OCI-LY3 (cell line): Measurements from ENCODE around the gene FRMD4A.

Experiments used
- H2AFZ ChIP-seq: fragments of 200-600, 300-600 bp; shearing (Covaris generic); 2 replicates; pipeline ENCODE4 v1.6.0; 2014; ENCODE audit warnings: antibody characterized with exemption, low read depth, low read length
- H3K27ac ChIP-seq: fragments of 200-600, 300-600 bp; sonication (generic); 2 replicates; pipeline ENCODE4 v1.5.1; 2014; ENCODE audit warnings: mild to moderate bottlenecking, low read length, moderate library complexity, mixed read lengths
- H3K27me3 ChIP-seq: fragments of 200-600, 300-600 bp; sonication (generic); 2 replicates; pipeline ENCODE4 v1.6.1; 2014; ENCODE audit warnings: low read depth, low read length, mixed read lengths
- H3K36me3 ChIP-seq: fragments of 200-600, 300-600 bp; sonication (generic); replicated peaks from 2 replicates; pipeline ENCODE3; 2014; ENCODE audit warnings: low read depth, low read length, mixed read lengths
- H3K4me1 ChIP-seq: fragments of 300-600, 200-600 bp; sonication (generic); 2 replicates; pipeline ENCODE4 v1.6.1; 2014; ENCODE audit warnings: low read length, mixed read lengths
- H3K4me2 ChIP-seq: fragments of 200-600, 300-600 bp; sonication (generic); 2 replicates; pipeline ENCODE4 v1.6.1; 2014; ENCODE audit warnings: low read length, mixed read lengths
- H3K4me3 ChIP-seq: fragments of 300-600, 200-600 bp; sonication (generic); 2 replicates; pipeline ENCODE4 v1.5.1; 2014; ENCODE audit warnings: antibody characterized with exemption, mild to moderate bottlenecking, low read length, moderate library complexity
- H3K79me2 ChIP-seq: fragments of 300-600, 200-600 bp; shearing (Covaris generic); 2 replicates; pipeline ENCODE4 v1.6.1; 2014; ENCODE audit warnings: mild to moderate bottlenecking, low read length, mixed read lengths
- H3K9ac ChIP-seq: fragments of 300-600, 200-600 bp; shearing (Covaris generic); 2 replicates; pipeline ENCODE4 v1.6.0; 2014; ENCODE audit warnings: mild to moderate bottlenecking, low read length, moderate library complexity
- H3K9me3 ChIP-seq: fragments of 200-600, 300-600 bp; shearing (Covaris generic); 2 replicates; pipeline ENCODE4 v1.6.1; 2014; ENCODE audit warnings: low read length, mixed read lengths; ENCODE audit not compliant: insufficient read depth
- H4K20me1 ChIP-seq: fragments of 200-600, 300-600 bp; sonication (generic); 2 replicates; pipeline ENCODE4 v1.6.1; 2016; ENCODE audit warnings: low read length, mixed read lengths; ENCODE audit not compliant: insufficient read depth
- EZH2phosphoT487 ChIP-seq: fragments of 200-600 bp; shearing (Covaris generic); IDR thresholded peaks from 2 replicates; pipeline ENCODE4 v1.6.1; 2018; ENCODE audit warnings: antibody characterized with exemption, mixed run types, low read depth
- TF ChIP-seq, protein P1 (sequence below): fragments of 200-600, 300-600 bp; sonication (generic); IDR thresholded peaks from 2 replicates; pipeline ENCODE4 v1.5.1; 2014; ENCODE audit warnings: antibody characterized with exemption, low read length, low read depth

Gene FRMD4A

DNA sequence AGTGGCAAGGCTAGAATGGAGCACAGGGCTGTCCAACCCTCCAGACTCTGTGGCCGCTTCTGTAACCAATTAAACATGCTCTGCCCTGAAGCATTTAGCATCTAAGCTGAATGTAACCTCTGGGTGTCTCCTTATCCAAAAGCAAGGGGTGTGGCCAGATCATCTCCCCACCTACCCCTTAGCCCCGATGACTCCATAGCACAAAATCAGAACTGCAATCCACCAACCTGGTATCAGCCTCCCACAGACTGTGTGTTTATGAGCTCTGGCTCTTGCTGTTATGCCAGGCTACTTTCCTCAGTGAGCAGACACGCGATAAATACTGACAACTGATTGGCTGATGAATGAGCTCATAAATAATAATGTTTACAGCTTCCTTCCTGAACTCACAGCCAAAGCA is 3.2 kb downstream of the FRMD4A start:
- Histone ChIP-seq H3K27ac (no peak overlapping the region), H3K9me3 (no peaks in the 10 kb centered on the region), H3K36me3 (no peaks in the 10 kb centered on the region), H3K9ac (no peak overlapping the region), H3K4me1 (no peaks in the 10 kb centered on the region), H3K27me3 (peaks cover 29% of the 10 kb centered on the region), H3K79me2 (no peaks in the 10 kb centered on the region), H2AFZ (no peak overlapping the region), H3K4me2 (no peak overlapping the region), H3K4me3 (no peak overlapping the region), H4K20me1 (no peaks in the 10 kb centered on the region)
- TF ChIP-seq EZH2phosphoT487, result no peak
- TF ChIP-seq, protein P1, sequence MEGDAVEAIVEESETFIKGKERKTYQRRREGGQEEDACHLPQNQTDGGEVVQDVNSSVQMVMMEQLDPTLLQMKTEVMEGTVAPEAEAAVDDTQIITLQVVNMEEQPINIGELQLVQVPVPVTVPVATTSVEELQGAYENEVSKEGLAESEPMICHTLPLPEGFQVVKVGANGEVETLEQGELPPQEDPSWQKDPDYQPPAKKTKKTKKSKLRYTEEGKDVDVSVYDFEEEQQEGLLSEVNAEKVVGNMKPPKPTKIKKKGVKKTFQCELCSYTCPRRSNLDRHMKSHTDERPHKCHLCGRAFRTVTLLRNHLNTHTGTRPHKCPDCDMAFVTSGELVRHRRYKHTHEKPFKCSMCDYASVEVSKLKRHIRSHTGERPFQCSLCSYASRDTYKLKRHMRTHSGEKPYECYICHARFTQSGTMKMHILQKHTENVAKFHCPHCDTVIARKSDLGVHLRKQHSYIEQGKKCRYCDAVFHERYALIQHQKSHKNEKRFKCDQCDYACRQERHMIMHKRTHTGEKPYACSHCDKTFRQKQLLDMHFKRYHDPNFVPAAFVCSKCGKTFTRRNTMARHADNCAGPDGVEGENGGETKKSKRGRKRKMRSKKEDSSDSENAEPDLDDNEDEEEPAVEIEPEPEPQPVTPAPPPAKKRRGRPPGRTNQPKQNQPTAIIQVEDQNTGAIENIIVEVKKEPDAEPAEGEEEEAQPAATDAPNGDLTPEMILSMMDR, result no peak

DNA sequence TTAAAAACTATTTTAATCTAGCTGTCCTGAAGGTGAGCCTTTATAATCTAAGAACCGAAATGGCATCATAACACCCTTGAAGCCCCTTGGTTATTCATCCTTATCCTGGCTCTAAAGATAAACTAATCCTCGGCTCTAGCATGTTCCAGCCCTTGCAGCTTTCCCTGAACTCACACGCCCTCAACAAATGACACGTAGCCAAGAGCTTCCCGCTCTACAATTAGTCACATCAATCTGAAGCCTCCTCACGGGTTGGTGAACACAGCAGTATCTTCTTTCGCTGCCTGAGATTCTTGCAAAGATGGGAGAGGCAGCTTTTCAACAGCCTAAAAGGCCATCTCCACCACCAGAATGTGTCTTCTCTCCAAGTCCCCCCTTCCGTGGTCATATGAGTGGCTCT is 4.1 kb downstream of the FRMD4A start:
- no peaks in the 10 kb centered on the region for H3K36me3 ChIP-seq
- no peak overlapping the region for H3K9ac ChIP-seq
- no peaks in the 10 kb centered on the region for H3K79me2 ChIP-seq
- H3K9me3 ChIP-seq, result no peaks in the 10 kb centered on the region
- H3K4me3 ChIP-seq, result no peak overlapping the region
- H4K20me1 ChIP-seq, result no peaks in the 10 kb centered on the region
- H3K27me3 ChIP-seq, result peaks cover 28% of the 10 kb centered on the region
- no peak overlapping the region for H2AFZ ChIP-seq
- H3K27ac ChIP-seq, result no peak overlapping the region
- no peaks in the 10 kb centered on the region for H3K4me1 ChIP-seq
- H3K4me2 ChIP-seq, result no peak overlapping the region
- TF ChIP-seq, protein P1, result no peak
- TF ChIP-seq EZH2phosphoT487, result no peak

DNA sequence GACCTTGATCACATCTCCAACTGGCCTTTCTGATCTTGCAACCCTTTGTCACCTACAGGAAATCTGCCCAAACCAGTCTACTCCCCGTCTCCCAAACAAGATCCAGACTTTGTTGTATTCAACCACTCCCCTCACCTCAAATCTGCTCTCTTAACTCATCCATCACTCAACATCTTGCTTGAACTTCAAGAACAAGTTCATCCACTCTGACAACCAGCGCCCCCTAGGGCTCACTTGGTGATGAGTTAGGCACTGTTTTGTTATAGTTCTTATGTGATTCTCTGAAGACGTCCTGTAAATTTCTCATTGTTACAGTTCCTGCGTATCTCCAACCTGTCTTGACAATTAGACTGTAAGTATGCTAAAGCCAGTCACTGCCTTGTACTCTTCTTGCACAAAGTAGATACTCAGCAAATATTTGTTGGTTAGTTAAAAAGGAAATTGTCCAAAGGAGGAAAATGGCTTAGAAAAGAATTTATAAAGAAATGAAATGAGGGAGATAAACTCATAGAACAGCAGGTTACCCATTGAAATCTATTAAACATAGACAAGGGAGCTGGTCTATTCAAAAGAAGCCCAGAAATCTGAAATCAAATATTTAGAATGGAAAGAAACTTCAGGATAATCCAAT is 5.3 kb downstream of the FRMD4A start:
- H3K4me2 ChIP-seq, result no peak overlapping the region
- no peak overlapping the region for H3K9ac ChIP-seq
- no peak overlapping the region for H3K4me3 ChIP-seq
- H2AFZ ChIP-seq, result no peak overlapping the region
- no peaks in the 10 kb centered on the region for H3K9me3 ChIP-seq
- no peak overlapping the region for H3K27ac ChIP-seq
- TF ChIP-seq EZH2phosphoT487, result no peak
- TF ChIP-seq, protein P1, result peak; percentile 65
- H3K27me3 ChIP-seq, result peaks cover 23% of the 10 kb centered on the region
- H3K4me1 ChIP-seq, result no peaks in the 10 kb centered on the region
- no peaks in the 10 kb centered on the region for H4K20me1 ChIP-seq
- no peaks in the 10 kb centered on the region for H3K79me2 ChIP-seq
- H3K36me3 ChIP-seq, result no peaks in the 10 kb centered on the region

DNA sequence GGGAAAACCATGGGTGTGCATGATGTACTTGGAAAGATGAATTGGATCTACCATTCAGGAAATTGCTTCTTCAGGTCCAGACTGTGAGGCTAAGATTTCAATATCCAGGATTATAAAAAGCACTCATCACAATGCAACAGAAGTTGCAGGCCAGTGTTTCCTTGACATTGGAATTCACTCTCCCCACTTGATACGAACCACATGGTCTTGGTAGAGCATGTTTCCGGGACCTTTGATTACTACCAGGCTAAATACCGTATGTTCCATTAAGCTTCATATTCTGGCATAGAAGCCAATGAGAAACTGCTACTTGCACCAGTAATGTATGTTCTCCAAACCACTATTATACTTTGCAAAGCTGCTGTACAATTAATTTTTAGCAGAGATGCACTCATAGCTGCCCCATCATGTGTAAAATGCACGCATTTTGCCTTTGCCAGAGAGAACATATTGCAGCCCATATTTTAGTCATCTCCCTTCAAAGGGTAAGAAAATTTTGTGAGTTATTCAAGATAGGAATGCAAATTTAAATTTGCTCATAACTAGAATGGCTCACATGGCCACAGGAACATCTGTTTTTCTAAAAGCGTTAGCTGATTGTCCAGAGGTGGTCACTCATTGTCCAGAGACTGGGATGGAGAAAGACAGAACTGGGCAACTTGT is 8.1 kb downstream of the FRMD4A start:
- no peaks in the 10 kb centered on the region for H3K4me1 ChIP-seq

More for the DNA sequence above, 8.1 kb downstream of the FRMD4A start:
- Histone ChIP-seq H3K4me3 (no peak overlapping the region), H3K4me2 (no peak overlapping the region), H2AFZ (no peak overlapping the region), H3K9ac (no peak overlapping the region), H3K27ac (no peak overlapping the region), H3K27me3 (peaks cover 19% of the 10 kb centered on the region; the same call in 1 of the 2 replicates), H3K79me2 (no peaks in the 10 kb centered on the region), H4K20me1 (no peaks in the 10 kb centered on the region), H3K36me3 (no peaks in the 10 kb centered on the region), H3K9me3 (no peaks in the 10 kb centered on the region)
- no peak for TF ChIP-seq EZH2phosphoT487
- TF ChIP-seq, protein P1, result no peak
